HG03095 (cell line): Measurements from ENCODE around the gene KNDC1.
"Not testable (repeated sequence)": the region's sequence is repeated elsewhere in the genome, so short reads cannot be mapped to it uniquely, and the experiment has no call there.

Experiments used
- ATAC-seq: cut with Tn5 transposase; IDR thresholded peaks from one replicate; pipeline ENCODE4 v1.9.1; 2021; ENCODE audit warnings: moderate library complexity; ENCODE audit not compliant: unreplicated experiment

The KNDC1 gene

DNA sequence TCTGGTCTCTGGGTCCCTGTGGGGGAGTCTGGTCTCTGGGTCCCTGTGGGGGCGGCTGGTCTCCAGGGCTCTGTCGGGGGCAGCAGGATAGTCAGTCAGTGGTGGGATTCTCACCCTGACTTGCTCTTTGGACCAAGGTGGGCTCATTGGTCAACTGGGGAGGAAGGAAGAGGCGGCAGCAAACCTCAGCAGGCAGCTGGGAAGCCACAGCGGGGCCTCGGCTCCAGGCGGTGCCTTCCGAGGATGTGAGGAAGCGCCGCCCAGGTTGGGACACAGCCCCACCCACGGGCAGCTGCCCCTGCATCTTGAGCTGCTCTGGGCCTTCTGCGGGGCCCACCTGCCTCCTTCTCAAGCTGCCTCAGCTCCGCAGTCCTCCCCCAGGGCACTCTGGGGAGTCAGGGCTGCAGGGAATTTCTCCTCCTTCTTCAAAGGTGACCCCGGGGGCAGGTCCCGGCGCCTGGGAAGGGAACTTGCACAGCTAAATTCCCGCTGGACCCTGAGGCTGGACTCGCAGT, 20.4 kb upstream of the KNDC1 start:
- ATAC-seq: no peak

DNA sequence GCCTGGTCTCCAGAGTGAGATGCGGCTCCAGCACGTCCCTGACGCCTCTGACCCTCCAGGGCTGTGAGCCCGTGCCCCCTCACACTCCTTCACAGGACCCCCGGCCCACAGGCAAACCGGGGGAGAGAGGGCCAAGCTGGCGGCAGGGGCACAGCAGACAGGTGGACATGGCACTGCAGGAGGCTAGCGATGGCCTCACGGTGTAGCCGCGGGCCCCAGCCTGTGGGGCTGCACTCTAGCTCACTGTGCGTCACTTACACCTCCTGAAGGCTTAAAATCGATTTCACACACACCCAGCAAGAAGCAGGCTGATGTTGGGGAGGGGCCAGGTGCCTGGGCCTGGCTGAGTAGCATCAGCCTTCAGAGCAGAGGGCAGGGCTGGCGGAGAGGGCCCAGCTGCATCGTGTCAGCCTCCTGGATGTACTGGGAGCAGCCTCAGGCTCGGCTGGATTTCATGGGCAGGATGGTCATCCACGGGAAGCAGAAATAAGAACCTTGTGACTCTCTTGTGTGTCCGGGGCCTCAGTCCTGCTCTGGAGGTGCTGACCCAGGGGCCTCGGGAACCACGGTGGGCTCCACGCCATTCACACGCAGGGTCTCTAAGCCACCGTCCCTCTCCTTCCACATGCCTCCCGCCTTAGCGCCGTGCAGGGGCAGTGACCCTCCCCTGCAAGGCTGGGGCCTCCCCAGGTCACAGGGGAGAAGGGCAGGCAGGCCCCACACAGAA, 19.4 kb upstream of the KNDC1 start:
- no peak for ATAC-seq

DNA sequence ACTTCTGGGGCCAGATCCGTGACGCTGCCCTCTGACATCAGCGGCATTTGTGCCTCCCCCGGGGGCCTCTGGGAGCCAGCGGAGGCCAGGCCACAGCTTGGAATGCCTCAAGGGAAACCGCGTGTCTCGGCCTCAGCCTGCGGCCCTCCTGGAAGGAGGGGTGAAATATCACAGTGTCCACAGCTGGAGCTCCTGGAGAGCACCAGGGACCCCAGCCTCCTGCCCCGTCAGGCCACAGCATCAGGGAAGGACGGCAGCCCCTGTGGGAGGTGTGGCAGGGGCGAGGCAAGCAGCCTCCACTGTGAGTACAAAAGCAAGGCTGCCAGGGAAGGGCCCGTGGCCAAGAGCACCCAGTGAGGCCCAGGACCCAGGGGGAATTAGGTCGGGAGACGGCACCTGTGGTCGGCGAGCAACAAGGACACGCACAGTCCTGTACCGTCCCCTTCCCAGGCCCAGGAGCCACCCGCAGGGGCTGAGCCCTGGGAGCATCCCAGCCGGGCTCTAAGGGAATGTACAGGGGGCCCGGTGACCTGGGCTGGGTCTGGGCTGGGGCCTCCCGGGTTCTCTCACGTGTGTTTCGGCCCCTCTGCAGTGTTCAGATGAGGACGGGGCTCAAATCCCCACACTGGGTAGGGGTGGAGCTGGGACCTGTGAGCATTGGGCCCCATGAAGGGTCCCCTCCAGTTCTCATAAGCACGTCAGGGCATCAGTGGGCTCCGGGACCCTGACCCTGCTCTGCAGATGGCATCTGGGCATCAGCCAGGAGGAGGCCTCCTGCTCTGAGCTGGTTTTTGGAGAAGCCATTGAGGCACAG, 18.7 kb upstream of the KNDC1 start:
- ATAC-seq: no peak

DNA sequence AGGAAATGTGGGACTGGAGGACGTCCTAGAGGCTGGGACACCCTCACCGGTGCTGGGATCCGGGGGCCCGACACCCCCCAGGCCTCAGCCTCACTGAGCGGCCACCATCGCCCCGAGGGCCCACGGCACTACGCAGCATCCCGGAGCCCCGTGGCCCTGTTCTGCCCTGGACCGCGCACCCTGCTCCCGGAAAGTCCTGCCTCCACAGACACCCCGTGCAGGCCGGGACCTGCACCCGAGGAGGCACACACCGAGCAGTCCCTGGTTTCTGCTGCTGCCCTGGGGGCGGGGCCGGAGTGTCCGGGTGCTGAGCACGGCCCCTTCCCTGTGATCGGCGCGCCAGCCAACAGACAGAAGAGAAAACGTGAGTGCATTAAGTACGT, 18.1 kb upstream of the KNDC1 start:
- ATAC-seq: no peak

DNA sequence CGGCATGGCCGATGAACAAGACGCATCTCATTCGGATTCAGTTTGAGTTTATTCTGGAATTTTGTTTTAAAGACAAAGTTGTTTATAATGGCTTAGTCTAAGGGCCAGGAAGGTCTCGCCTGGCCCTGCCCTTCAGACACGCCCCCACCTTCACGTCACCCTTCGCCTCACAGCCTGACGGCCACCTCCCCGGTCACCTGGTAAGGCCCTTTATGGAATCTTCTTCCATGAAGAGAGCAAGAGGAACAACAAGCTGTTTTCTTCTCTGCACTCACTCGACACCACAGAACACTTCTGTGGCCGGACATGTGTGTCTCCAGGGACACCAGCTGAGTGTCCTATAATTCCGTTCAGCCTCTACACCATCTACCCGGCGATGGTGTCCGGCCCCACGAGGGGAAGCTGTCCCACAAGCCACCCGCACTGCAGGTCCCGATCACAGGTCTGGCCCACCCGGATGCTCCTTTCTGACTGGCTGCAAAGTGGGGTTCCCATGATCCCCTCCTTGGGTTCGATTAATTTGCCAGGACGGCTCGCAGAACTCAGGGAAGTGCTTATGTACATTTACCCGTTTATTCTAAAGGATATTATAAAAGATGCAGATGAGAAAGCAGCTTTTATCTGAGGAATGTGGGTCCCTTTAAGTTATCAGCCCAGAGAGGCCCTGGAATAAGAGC, 17.4 kb upstream of the KNDC1 start:
- ATAC-seq: no peak

DNA sequence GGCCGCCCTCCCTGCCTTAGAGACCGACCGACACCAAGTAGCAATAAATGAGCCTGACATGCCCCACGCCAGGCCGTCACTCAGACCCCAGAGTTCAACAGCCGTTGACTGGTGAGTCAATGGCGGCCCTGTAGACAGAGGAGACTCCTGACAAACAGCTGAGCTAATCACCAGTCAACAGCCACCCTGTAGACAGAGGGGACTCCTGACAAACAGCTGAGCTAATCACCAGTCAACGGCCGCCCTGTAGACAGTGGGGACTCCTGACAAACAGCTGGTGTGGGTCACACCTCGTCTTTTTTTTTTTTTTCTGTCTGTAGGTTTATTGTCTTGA, 16.9 kb upstream of the KNDC1 start:
- ATAC-seq: no peak

DNA sequence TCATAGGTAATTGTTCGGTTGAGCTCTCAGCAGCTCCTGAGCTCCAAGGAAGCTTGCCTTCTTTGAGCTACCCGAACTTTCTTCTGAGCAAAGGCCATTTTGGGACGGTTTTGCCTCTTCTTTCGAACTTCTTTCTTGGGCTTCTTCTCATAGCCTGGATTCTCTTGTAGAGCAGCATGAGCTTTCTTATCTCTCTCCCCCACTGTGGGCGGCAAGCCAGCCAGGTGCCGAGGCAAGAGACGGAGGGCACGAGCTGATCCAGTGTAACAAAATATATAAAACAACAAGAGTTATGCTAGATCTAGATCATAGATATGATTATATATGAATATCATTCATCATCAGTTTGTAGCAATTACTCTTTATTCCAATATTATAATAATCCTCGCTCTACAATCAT, 16.5 kb upstream of the KNDC1 start:
- ATAC-seq: no peak

DNA sequence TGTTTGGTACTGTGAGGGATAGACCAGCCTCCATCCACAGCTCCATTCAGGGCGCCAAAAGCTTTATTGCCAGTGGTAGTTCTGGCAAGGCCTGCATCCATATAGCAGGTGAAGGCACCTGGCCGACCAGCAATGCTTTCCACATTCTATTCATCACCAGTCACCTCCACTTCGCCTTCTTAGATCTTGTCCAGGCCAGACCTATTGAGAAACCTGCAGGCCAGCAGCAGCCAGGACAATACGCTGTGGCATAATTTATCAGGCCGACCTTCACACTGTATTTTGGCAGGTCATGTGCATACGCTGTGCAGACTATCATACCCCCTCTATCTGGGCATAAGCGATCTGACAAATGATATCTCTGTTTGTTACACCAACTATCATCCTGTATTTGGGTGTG, 15.2 kb upstream of the KNDC1 start:
- no peak for ATAC-seq

DNA sequence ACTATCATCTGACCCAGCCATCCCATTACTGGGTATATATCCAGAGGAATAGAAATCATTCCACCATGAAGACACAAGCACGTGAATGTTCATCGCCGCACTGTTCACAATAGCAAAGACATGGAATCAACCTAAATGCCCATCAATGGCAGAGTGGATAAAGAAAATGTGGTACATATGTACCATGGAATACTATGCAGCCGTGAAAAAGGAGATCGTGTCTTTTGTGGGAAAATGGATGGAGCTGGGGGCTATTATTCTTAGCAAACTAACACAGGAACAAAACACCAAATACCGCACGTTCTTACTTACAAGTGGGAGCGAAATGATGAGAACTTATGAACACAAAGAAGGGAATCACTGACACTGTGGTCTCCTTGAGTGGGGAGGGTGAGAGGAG, 9.8 kb upstream of the KNDC1 start:
- no peak for ATAC-seq

DNA sequence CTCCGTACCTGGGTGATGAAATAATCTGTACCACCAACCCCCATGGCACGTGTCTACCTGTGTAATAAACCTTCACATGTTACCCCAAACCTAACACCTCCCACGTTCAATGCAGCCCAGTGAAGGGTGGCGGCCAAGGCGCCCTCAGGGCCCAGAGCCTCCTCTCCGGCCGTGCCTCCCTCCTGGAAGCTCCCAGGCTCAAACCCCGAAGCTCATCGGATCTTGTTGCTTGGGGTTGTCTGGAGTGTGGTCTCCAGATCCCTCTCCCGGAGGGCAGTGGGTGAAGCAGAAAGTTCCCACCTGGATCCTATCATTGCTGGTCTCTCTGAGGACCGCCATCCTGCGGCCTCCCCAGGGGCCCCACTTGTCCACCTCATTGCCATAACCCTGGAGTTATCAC, 9.4 kb upstream of the KNDC1 start:
- no peak for ATAC-seq

DNA sequence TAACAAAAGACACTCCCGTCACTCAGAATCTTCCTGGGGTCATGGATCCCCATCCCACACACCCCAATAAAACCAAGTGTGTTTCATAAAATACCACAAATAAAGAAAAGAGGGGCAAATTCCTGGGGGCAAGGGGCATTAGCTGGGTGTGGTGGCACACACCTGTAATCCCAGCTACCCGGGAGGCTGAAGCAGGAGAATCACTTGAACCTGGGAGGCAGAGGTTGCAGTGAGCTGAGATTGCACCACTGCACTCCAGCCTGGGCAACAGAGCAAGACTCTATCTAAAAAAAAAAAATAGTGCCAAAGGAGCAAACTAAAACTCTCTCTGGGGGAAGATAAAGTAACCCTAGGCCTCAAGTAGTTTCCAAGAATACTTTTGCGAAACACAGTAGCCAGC, 8.9 kb upstream of the KNDC1 start:
- ATAC-seq: not testable (repeated sequence)

DNA sequence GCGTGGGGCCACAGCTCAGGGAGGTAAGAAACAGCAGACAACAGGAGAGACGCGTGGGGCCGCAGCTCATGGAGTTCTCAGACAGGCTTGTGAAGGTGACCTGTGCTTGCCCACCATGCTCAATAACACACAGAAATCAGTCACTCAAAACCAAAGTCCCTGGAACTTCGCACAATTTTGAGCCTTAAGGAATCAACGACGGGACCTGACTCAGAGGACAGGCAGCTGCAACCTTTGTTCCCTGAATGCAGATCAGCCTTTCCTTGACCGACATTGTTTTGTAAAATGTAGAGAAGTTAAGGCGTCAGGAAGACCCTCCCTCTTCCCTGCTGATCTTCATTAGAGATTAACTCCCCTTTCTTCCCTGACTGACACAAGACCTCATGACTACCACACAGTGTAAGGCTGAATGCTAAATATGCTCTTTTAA, 8.5 kb upstream of the KNDC1 start:
- ATAC-seq: no peak

DNA sequence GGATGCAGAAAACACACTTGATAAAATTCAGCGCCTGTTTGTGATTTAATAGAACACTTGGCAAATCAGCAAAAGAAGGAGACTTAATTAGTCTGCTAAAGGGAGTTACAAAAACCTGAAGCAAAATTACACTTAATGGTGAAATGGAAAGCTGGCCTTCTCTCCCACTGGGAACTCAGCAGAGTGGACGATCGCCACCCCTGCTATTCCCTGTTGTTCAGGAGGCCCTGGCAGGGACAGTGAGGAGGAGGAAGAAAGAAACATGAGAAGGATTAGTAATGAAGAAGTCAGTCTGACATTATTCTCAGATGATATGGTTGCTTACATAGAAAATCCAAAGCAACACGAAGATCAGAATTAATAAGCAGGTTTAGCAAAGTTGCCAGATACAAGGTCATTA, 5.6 kb upstream of the KNDC1 start:
- ATAC-seq: no peak

DNA sequence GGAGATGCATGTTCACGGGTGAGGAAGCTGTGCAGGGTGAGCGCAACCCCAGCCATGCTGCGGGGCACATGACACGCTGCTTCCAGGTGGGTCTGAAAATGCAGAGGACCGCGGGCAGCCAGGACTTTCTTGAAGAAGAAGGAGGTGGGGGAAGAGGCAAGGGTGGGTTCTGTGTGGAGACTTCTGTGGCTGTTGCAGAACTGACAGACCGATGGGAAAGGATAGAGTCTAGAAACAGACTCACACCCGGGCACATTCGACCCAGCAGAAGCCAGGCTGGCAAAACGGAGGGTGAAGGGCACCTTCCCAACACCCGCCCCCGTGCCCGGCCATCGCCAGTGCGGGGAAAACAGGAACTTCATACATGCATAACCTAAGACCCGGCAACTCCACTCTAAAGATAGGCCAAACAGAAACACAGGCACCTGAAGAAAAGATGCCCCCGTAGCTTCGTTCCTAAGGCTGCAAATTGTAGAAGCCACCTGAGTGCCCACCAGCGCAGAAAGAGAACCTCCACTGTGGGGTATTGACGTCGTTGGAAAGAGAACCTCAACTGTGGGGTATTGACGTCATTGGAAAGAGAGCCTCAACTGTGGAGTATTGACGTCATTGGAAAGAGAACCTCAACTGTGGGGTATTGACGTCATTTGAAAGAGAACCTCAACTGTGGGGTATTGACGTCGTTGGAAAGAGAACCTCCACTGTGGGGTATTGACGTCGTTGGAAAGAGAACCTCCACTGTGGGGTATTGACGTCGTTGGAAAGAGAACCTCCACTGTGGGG, 4.8 kb upstream of the KNDC1 start:
- ATAC-seq: no peak

DNA sequence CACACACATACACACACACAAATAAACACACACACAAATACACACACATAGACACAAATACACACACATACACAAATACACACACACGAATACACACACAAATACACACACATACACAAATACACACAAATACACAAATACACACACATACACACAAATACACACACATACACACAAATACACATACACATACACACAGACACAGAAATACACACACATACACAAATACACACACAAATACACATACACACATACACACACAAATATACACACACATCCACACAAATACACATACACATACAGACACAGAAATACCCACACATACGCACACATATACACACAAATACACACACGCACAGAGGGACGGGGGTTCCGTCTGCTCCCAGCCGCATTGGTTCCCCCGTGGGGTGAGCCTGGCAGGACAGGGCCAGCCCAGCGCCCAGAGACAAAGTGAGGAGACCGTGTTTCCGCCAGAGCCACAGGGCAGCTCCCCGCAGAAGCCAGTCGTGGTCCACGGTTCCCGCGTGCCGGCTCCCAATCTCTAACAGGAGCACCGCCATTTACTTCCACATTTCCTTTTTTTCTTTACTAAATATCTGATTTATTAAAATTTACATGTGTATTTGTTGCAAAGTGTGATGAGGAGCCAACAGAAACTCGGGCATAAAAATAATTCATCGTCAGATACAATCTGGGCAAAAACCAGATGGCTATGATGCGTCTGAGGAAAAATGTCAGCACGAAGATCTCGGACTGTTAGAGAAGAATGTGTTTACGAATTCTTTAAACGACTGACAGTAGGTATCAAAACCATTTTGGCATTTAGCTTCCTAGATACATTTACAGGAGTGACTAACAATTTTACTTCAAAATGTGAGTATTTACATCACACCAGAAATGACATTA, 3.1 kb upstream of the KNDC1 start:
- ATAC-seq: no peak

DNA sequence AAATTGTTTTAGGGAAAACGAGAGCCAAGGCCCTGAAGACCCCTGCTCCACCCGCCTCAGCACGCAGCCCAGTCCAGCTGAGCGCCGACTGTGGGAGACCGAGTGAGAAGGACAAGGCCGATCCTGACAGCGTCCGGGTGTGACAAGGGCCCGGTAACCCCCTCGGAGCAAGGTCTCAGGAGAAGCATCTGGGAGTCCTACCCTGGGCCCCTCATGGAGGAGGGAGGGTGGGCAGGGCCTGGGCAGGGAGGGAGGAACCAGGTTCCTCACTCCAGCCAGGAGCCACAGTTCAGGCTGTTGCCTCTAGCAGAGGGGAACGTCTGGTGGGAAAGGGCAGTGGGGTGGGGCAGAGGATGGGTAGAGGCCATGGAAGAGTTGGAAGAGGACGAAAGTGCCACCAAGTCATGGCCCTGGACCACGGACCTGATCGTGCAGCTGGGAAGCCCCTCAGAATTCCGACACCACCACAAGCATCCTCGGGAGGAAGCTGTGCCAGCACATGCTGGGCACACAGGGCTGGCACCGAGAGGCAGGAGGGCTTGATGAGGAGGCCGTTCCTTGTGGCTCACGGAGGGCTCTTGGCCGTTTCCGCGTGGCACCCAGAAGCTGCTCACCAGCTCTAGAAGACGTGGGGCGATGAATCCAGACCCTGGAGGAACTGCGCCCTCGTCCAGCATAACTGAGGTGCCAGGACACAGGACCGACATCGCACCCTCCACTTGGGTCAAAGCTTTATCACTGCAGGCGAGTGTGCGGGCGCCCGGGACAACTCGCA, 2.2 kb upstream of the KNDC1 start:
- no peak for ATAC-seq

DNA sequence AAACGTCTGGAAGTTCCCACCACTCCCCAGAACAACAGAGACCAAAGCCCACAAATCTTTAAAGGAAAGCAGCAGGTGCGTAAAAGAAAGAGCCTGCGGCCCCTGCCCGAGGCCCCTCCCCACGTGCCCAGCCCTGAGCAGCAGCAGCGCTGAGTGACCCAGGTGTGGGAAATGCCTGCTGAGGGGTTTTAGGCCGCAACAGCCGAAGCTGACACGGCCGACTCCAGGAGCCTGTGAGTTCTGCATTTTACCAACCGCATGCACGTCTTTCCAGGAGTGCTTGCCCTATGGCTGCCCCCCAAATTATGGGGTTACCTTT, 1.6 kb upstream of the KNDC1 start:
- ATAC-seq: no peak

DNA sequence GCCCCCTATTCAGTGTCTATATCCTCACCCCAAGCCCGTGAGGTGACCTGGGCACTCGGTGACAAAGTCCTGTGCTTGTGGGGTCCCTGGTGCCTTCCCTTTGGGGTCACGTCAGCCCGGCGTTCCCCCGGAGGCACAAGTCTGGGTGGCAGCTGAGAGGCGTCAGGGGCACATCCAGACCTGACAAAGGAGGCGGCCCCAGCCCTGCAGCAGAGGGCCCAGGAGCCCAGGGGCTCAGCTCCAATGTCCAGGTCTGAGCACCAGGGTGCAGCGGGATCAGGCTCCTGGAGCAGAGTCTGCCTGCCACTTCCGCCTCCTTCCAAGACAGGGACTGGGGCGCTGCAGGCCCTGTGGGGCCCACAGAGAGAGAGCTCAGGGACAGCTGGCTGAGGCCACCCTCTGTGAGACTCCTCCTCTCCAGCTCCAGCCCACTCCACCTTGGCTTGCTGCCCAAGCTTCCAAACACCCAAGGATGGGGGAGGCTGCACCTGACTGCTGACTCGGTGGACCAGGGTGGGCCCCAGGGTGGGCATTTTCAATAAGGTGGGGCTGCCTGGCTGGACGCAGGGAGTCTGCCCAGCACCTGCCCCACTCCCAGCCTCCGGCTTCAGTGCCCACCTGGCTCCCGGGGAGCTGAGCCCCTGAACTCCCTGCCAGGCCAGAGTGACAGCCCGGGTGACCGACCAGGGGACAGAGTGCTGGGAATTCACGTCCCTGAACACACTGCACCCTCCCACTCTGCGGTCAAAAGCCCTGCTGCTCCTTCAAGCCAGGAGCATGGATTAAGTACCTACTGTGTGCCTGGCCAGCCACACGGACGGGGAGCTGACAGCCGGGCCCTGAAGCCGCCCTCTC, 1.0 kb upstream of the KNDC1 start:
- no peak for ATAC-seq

DNA sequence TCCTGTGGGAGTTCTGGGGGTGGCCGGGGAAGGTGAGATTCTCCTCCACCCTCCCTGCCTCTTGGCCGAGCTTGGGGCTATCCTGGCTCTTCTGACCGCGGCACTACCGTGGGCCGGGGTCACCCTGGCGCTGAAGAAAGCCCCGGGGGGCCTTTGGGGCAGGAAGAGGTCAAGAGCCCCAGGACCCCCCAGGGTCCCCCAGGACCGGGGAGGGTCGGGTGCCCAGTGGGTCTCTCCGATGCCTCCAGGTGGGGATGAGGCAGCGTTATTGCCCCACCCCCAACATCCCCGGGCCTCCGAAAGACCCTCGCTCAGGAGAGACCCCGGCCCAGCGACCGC, 439 bp upstream of the KNDC1 start:
- no peak for ATAC-seq
